ENCODE data around the gene ACLY. TPM values are rescaled to one million over a fixed set of nuclear protein-coding genes. Genes with fewer than 3 reads are reported as not detected.
A peak's percentile ranks its signal among the peaks of the same experiment; 100 is the strongest.

The ACLY gene
- total RNA-seq, 1 donor from 2014 or later: 241 TPM

DNA sequence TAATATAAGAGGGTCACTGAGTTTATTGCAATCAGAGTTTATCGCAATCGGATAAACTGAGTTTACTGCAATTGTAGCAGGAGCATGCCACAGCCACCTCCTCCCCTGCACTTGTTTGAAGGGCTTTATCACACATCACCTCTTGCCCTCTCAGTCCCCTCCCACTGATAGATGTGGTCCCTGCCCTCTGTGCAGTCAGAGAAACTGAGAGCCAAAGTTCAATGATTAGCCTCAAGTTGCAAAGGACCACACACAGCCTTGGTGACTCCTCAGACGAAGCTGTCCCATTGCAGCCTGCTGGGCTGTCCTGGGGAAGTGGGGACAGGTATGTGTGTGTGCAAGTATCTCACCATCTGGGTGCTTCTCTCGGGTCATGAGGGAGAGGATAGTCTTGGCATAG is 13.6 kb downstream of the ACLY start:
- H3K27me3 ChIP-seq (ENCODE audit: control insufficient read depth, insufficient read depth, low read length): no peaks in the 10 kb centered on the region
- no peak overlapping the region for H3K4me3 ChIP-seq (ENCODE audit: low read depth, low read length)
- H3K36me3 ChIP-seq (ENCODE audit: control insufficient read depth, insufficient read depth, low read length): peaks cover 13% of the 10 kb centered on the region
- TF ChIP-seq, protein P1, sequence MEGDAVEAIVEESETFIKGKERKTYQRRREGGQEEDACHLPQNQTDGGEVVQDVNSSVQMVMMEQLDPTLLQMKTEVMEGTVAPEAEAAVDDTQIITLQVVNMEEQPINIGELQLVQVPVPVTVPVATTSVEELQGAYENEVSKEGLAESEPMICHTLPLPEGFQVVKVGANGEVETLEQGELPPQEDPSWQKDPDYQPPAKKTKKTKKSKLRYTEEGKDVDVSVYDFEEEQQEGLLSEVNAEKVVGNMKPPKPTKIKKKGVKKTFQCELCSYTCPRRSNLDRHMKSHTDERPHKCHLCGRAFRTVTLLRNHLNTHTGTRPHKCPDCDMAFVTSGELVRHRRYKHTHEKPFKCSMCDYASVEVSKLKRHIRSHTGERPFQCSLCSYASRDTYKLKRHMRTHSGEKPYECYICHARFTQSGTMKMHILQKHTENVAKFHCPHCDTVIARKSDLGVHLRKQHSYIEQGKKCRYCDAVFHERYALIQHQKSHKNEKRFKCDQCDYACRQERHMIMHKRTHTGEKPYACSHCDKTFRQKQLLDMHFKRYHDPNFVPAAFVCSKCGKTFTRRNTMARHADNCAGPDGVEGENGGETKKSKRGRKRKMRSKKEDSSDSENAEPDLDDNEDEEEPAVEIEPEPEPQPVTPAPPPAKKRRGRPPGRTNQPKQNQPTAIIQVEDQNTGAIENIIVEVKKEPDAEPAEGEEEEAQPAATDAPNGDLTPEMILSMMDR (IDR thresholded peaks at IDR 0.05; ENCODE audit: insufficient read depth, low read length, poor library complexity, severe bottlenecking): no peak
- DNase-seq (ENCODE audit: low read depth): no peak

DNA sequence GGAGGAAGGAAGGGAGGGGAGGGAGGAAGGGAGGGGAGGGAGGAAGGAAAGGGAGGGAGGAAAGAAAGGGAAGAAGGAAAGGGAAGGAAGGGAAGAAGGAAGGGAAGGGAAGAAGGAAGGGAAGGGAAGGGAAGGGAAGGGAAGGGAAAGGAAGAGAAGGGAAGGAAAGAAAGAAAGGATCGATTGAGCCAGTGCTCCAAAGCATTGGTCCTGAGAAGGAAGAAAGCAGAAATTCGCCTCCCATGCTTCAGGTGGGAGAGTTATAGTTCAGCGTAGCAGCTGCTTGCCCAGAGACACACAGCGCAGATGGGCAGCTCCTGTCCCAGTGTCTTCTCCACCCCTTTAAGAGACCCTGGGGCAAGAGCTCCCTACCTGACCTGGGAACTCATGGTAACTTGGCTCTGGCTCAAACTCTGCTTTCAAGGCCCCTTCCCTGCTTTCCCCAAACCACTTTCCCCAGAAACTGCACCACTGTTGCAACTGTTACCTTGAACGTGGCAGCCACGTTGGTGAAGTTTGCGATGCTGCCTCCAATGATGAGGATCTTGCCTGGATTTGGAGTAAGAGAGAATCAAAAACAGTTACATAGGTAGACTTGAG is 14.4 kb downstream of the ACLY start:
- no peaks in the 10 kb centered on the region for H3K27me3 ChIP-seq (ENCODE audit: control insufficient read depth, insufficient read depth, low read length)

DNA sequence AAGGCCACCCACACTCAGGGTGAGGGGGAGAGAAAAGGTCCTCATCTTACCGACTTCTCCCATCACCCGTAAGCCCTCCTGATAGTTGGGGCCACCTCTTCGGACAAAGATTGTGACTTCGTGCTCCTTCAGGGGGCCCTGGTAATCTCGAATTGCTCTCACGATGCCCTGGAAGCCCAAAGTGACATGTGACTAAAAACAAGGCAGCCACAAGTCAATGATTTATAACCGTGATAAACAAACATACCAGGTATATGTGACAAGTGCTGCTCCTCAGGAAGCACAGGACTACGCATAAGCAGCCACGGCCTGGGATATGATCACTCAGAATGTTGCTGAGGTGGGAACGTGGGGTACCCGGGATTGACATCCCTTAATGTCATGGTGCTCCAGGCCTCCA is 17.1 kb downstream of the ACLY start:
- Histone ChIP-seq H3K4me3 (ENCODE audit: low read depth, low read length) (no peak overlapping the region), H3K27me3 (ENCODE audit: control insufficient read depth, insufficient read depth, low read length) (no peaks in the 10 kb centered on the region), H3K36me3 (ENCODE audit: control insufficient read depth, insufficient read depth, low read length) (peaks cover 11% of the 10 kb centered on the region)
- TF ChIP-seq, protein P1 (IDR thresholded peaks at IDR 0.05; ENCODE audit: insufficient read depth, low read length, poor library complexity, severe bottlenecking): no peak
- DNase-seq (ENCODE audit: low read depth): no peak

More for the DNA sequence above, 14.4 kb downstream of the ACLY start:
- peaks cover 10% of the 10 kb centered on the region for H3K36me3 ChIP-seq (ENCODE audit: control insufficient read depth, insufficient read depth, low read length)
- no peak overlapping the region for H3K4me3 ChIP-seq (ENCODE audit: low read depth, low read length)
- TF ChIP-seq, protein P1 (IDR thresholded peaks at IDR 0.05; ENCODE audit: insufficient read depth, low read length, poor library complexity, severe bottlenecking): no peak
- DNase-seq (ENCODE audit: low read depth): no peak

DNA sequence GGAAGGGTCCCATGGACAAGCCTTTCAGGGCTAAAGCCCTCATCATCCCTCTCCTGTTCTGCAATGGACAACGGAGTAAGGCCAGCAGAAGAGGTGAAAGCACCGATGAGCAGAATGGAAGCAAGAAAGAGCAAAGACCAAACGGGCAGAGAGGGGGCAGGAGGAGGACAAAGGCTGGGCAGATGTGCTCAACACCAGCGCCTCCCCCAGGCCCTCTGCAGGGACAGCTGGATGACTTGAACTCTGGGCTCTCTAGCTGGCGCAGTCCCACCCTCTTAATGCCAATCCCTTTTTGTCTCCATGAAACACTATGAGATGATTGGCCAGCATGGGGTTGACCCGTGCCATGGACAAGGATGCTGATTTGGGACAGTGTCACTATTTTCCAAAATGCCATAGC is 22.0 kb downstream of the ACLY start:
- Histone ChIP-seq H3K36me3 (ENCODE audit: control insufficient read depth, insufficient read depth, low read length) (peaks cover 10% of the 10 kb centered on the region), H3K4me3 (ENCODE audit: low read depth, low read length) (no peak overlapping the region), H3K27me3 (ENCODE audit: control insufficient read depth, insufficient read depth, low read length) (no peaks in the 10 kb centered on the region)
- TF ChIP-seq, protein P1 (IDR thresholded peaks at IDR 0.05; ENCODE audit: insufficient read depth, low read length, poor library complexity, severe bottlenecking): no peak
- DNase-seq (ENCODE audit: low read depth): no peak

DNA sequence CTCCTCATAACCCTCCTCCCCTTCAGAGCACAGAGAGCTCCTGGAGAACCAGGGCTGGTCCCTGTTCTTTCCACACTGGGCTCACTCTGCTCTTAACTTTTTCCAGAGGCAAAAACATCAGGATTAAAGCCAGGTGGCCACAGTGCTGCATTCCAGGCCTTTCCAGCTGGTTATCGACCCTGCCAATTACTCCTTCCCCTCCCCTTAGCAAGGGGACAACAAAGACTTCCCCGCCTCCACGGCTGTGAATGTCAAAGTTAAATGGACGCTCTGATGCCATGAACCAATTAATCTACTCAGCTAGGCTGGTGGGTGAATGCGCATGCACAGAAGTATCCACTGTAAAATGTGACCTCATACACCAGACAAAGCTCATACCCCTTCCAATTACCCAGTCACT is 23.1 kb downstream of the ACLY start:
- H3K27me3 ChIP-seq (ENCODE audit: control insufficient read depth, insufficient read depth, low read length): no peaks in the 10 kb centered on the region
- H3K4me3 ChIP-seq (ENCODE audit: low read depth, low read length): no peak overlapping the region
- TF ChIP-seq, protein P1 (IDR thresholded peaks at IDR 0.05; ENCODE audit: insufficient read depth, low read length, poor library complexity, severe bottlenecking): no peak
- H3K36me3 ChIP-seq (ENCODE audit: control insufficient read depth, insufficient read depth, low read length): peaks cover 7% of the 10 kb centered on the region
- DNase-seq (ENCODE audit: low read depth): no peak

DNA sequence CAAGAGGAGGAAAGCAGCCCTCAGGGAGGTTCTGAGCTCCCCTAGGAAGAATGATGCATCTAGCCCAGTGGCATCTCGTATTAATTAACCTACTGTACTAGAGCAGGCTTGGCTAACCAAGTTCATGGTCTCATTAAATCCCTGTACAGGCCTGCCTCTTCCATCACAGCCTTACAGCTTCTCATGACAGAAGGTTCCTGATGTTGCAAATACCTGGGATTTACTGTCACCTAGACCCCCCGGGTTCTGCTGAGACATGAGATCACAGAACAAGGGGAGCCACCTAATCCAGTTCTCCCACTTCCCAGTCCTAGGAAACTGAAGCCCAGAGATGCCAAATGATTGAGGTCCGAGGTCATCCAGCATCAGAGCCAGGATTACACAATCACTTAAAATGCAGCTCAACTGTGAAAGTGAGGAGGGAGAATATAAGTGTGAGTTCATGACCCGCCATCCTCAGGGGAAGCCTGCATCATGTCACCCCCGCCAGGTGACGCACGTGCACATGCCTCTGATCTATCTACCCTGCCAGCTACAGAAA is 23.9 kb downstream of the ACLY start:
- Histone ChIP-seq H3K4me3 (ENCODE audit: low read depth, low read length) (no peak overlapping the region), H3K36me3 (ENCODE audit: control insufficient read depth, insufficient read depth, low read length) (peaks cover 7% of the 10 kb centered on the region), H3K27me3 (ENCODE audit: control insufficient read depth, insufficient read depth, low read length) (no peaks in the 10 kb centered on the region)
- peak; percentile 76 for DNase-seq (ENCODE audit: low read depth)
- TF ChIP-seq, protein P1 (IDR thresholded peaks at IDR 0.05; ENCODE audit: insufficient read depth, low read length, poor library complexity, severe bottlenecking): no peak

Data from kidney epithelial cell (primary cell).